ENCODE results near the gene CYP4F22. TPM values are rescaled to one million over a fixed set of nuclear protein-coding genes. Genes with fewer than 3 reads are reported as not detected.
"Not testable (repeated sequence)": the region's sequence is repeated elsewhere in the genome, so short reads cannot be mapped to it uniquely, and the experiment has no call there.

CYP4F22 gene
- total RNA-seq, 1 donor from 2014 or later: not detected

DNA sequence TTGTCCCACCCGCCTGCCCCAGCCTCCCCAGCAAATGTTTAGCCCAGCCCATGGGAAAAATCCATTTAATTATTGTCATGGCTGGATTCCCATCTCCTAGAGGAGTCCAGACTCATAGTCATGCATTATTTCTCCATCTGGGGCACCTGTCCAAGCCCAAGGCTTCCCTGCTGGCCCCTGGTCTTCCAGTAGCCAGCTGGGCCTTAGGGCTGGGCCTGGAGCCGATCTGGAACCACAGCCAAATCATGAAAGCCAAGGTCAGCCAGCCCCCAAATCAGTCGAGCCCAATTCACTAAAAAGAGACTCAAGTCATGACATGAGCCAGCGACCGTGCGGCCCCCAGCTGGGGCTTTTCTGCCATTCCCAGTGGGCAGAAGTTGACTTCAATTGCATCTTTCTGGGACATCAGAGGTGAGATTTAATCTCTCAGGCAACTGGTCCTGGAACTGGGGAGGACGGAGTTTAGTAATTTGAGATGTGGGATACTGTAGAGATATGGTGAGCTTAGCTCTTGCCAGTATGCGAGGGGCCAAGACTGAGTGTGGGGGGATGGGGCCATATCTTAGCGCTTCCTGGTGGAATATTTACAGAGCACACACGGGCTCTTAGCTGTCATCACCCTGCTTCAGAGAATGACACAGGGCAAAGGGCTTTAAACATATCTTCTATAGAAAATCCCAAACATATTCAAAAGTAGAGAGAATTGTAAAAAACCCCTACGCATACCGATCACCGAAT, 19.7 kb upstream of the CYP4F22 start:
- DNase-seq (ENCODE audit: low read depth): no peak

GRCh38 chr19:15495151-15495550, 13.2 kb upstream of the CYP4F22 start:
- DNase-seq (ENCODE audit: low read depth): no peak

GRCh38 chr19:15498156-15498858, 10.0 kb upstream of the CYP4F22 start:
- no peak for DNase-seq (ENCODE audit: low read depth)

- no peak for DNase-seq (ENCODE audit: low read depth)
Observed at GRCh38 chr19:15498910-15499309, 9.4 kb upstream of the CYP4F22 start.

- DNase-seq (ENCODE audit: low read depth): no peak
Observed at GRCh38 chr19:15501596-15501995, 6.7 kb upstream of the CYP4F22 start.

- DNase-seq (ENCODE audit: low read depth): no peak
Observed at GRCh38 chr19:15502264-15502663, 6.1 kb upstream of the CYP4F22 start.

DNA sequence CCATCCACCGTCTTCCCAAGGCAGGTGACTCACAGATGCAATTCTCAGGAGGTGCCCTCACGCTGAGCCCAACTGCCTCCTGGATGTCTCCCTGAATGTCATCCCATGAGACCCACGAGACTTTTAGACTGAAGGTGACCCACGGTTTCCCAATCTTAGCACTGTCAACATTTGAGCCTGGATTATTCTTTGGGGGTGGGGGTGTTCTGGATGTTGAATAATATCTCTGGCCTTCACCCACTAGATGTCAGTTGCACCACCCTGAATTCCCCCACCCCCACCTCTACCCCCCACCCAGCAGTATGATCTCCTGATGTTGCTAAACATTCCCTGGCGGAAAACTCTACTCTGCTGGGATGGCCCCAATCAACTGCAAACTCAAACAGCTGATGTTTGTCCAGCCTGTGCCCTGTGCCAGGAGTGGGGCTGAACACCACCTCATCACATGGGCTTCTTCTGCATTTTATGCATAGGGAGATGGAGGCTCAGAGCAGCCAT, 2.2 kb upstream of the CYP4F22 start:
- DNase-seq (ENCODE audit: low read depth): no peak

DNA sequence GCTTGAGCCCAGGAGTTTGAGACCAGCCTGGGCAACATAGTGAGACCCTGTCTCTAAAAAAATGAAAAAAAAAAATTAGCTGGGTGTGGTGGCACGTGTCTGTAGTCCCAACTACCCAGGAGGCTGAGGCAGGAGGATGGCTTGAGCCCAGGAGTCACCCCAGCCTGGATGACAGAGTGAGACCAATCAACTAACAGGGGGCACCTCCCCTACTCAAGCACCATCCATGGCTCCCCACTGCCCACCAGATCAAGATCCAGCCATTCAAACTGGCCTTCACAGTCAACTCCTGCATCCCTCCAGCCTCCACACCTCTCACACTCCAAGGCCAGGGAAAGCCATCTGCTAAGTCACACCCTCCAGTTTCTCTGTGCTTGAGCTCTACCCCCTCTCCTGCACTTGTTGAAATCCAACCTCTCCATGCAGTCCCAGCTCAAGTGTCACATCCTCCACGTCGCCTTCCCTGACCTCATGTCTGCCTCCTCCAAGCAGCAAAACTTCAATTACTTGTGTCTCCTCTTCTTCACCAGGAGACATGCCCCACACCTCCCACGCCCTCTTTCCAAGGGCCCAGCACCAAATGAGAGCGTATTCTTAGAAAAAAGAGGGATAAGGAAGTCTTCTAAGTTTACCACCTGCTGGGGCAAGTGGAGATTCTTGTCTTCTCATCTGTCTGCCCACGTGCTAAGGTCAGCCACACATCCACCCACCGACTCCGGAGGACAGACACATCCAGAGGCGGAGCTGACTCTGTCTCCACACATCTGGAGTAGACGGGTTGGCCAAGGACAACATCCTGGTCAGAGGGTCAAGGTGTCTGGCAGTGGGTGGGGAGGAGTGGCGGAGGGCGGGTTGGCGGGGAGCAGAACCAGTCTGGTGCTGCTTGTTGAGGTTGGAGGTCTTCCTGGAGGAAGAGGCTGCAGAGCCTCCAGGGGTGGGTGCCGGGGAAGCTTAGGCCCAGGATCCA, 974 bp upstream of the CYP4F22 start:
- no peak for DNase-seq (ENCODE audit: low read depth)

DNA sequence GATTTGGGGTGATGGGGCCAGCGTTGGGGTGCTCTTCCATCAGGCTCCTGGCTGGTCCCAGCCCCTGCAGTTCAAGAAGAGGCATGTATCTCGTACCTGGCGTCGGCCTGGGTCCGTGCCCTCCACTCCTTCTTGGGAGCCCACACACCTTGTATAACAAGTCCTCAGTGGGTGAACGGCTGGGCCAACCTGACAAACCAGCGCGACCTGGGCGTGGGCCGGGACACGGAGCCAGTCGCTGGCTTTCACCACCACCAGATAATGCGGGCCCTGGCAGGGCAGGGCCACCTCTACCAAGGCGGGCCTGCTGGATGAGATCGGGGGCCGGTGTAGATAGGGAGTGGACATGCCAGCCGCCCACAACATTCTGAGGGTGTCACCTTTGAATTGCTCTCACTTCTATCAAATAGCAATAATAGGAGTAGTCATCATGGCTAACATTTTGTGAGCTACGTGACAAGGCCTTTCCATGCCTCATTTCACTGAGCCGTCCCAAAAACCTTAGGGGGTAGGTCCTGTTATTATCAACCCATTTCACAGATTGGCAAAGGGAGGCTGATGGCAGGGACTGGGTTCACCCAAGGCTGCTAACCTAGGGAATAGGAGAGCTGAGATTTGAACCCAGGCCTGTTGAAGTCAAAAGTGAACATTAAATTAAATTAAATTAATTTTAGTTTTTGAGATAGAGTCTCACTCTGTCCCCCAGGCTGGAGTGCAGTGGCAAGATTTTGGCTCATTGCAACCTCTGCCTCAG, 3.5 kb downstream of the CYP4F22 start:
- DNase-seq (ENCODE audit: low read depth): no peak

- not testable (repeated sequence) for DNase-seq (ENCODE audit: low read depth)
Observed at GRCh38 chr19:15515227-15515625, 6.9 kb downstream of the CYP4F22 start.

DNA sequence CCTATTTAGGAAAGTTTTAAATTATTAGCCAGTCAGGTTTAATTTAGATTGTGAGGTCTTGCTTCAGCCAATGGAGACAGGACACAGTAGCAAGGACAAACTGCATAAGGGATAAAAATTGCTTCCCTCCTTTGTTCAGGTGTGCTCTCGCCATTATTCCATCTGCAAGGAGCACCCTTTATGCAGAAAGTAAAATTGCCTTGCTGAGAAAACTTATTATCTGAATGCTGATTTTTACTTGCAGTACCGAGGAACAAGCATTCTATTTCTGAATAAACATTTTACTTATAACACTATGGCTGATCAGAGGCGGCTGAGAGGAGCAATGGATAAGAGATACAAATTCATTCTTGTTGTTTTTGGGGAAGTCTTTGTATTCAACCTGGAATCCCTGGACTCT, 8.0 kb downstream of the CYP4F22 start:
- DNase-seq (ENCODE audit: low read depth): no peak

- no peak for DNase-seq (ENCODE audit: low read depth)
Observed at GRCh38 chr19:15517778-15518177, 9.5 kb downstream of the CYP4F22 start.

DNA sequence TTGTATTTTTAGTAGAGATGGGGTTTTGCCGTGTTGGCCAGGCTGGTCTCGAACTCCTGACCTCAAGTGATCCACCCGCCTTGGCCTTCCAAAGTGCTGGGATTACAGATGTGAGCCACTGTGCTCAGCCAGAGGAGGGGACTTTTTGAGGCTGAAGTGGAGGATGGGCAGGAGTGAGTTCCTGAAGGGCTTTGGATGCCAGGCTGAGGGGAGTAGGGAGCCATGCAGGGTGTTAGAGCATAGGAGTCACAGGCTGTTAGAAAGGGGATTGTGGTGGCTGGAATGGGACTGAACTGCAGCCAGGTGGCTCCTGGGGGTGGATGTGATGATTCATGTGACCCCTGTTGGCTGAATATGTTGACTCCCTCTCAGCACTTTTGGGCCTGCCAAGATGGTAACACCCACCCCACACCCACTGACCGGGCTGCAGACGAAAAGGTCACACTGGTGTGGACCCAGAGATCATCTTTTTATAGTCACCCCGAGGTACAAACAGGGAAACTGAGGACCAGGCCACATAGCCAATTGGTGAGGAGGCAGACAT, 11.2 kb downstream of the CYP4F22 start:
- no peak for DNase-seq (ENCODE audit: low read depth)

- no peak for DNase-seq (ENCODE audit: low read depth)
Observed at GRCh38 chr19:15524781-15525180, 16.5 kb downstream of the CYP4F22 start.

DNA sequence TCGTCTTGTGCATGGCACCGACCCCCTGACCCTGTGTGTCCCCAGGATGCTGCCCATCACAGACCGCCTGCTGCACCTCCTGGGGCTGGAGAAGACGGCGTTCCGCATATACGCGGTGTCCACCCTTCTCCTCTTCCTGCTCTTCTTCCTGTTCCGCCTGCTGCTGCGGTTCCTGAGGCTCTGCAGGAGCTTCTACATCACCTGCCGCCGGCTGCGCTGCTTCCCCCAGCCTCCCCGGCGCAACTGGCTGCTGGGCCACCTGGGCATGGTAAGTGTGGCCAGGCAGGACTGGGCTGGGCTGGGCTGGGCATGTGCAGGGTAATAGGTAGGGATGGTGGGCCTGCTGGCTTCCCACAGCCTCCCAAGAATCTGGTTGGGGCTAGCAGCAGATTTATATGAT, 17.0 kb downstream of the CYP4F22 start:
- no peak for DNase-seq (ENCODE audit: low read depth)

DNA sequence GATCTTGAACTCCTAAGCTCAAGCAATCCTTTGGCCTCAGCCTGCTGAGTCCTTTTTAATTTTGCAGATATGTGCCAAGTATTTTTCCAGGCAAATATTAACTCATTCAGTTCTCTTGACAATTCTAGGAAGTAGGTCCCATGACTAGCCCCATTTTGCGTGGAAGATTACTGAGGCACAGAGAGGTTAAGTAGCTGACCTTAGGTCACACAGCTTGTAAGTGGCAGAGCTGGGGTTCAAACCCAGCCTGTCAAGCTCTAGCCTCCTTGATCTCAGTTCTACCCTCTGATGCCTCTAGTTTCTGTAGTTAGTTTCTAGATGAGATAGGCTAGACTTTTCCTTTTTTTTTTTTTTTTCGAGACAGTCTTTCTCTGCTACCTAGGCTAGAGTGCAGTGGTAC, 18.1 kb downstream of the CYP4F22 start:
- no peak for DNase-seq (ENCODE audit: low read depth)

GRCh38 chr19:15527705-15528104, 19.4 kb downstream of the CYP4F22 start:
- no peak for DNase-seq (ENCODE audit: low read depth)

DNA sequence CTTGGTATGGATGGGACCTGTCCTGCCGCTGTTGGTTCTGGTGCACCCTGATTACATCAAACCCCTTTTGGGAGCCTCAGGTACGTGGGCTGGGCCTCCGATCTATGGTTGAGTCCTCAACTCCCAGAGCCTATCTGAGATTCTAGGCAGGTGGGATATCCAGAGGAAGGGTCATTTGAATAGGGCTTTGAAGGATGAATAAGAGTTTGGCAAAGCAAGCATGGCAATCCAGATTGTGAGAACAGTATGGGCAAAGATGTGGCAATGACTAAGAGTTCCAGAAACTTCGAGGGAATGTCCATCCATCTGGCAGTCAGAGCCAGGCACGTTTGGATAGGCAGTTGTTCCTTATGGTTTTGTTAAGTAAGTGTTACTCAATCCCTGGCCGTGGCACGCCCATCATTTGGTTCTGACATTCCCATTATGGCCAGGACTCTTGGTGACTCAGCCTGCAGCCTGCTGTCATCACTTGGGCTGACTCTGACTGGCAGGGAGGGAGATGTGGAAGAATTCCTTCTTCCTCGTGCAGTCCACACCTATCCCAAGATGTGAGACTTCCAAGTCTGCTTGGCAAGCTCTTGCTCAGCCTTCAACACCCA, 21.5 kb downstream of the CYP4F22 start:
- no peak for DNase-seq (ENCODE audit: low read depth)

DNA sequence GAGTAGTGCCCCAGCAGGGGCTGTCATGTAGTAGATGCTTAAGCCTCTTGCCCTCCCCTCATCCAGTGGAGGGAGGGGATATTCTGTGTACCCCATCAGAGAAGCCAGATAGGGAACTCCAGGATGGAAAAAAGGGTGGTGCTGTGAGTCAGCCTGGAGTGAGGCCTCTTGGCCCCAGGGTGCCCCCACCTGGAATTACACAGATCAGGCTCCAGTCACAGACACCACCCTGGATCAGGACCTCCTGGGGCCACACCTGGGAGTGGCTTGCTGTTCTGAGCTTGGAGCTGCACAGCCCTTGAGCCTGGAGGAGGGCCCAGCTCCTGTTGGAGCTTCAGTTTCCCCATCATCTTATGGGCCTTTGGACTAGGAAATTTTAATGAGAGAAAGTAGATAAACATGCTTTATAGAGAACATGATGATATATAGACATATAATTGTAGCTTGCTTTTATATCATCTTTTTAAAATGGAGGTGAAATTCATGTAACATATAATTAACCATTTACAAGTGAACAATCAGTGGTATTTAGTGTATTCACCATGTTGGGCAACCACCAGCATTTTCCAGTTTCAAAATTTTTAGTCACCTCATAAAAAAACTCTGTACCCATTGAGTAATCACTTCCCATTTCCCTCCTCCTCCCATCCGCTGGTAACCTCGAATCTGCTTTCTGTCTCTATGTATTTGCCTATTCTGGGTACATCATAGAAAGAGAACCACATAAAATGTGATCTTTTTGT, 24.6 kb downstream of the CYP4F22 start:
- DNase-seq (ENCODE audit: low read depth): no peak

- not testable (repeated sequence) for DNase-seq (ENCODE audit: low read depth)
Observed at GRCh38 chr19:15533522-15533830, 25.2 kb downstream of the CYP4F22 start.

Measured in renal cortical epithelial cell (primary cell).